NB4 (cell line): ENCODE data around the gene PKNOX2.

Experiments used
- POLR2A ChIP-seq: IDR thresholded peaks from 2 replicates; pipeline ENCODE4 v1.6.1; 2011; ENCODE audit warnings: mild to moderate bottlenecking; ENCODE audit not compliant: insufficient read length; ENCODE audit errors: extremely low read depth
- TF ChIP-seq, protein P1 (sequence below): IDR thresholded peaks from one replicate; pipeline ENCODE4 v1.5.1; 2012; ENCODE audit warnings: low read depth, low read length

DNA sequence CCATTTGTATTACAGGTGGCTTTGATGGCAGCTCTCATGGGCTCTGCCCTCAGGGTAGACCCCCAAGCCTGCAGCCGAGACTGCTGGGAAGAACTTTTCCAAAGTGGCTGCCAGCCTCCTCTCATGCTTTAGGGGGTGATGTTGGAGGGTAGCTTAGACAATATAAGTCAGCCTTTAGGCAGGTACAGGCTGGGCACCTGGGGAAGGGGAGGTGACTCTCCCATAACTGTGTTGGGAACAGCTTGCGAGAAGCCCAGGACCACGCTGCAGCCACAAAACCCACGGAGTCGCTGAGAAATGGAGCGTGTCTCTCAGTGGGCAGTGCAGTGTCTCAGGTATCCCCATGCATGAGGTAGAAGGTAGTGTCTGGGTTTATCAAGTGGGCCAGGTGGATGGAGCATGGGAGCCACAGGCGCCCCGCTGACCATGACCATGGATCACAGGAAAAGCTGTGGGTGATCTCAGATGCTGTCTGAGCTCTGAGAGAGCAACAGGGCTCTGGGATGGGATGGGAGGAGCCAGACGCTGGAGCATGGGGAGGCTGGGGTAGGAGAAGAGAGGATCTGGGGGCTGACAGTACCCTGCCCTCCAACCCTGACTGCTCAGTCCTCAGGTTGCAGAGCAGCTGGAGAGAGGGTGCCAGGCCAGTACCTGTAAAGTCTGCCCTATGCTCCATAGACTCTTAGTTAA is 216.3 kb downstream of the PKNOX2 start:
- TF ChIP-seq, protein P1, sequence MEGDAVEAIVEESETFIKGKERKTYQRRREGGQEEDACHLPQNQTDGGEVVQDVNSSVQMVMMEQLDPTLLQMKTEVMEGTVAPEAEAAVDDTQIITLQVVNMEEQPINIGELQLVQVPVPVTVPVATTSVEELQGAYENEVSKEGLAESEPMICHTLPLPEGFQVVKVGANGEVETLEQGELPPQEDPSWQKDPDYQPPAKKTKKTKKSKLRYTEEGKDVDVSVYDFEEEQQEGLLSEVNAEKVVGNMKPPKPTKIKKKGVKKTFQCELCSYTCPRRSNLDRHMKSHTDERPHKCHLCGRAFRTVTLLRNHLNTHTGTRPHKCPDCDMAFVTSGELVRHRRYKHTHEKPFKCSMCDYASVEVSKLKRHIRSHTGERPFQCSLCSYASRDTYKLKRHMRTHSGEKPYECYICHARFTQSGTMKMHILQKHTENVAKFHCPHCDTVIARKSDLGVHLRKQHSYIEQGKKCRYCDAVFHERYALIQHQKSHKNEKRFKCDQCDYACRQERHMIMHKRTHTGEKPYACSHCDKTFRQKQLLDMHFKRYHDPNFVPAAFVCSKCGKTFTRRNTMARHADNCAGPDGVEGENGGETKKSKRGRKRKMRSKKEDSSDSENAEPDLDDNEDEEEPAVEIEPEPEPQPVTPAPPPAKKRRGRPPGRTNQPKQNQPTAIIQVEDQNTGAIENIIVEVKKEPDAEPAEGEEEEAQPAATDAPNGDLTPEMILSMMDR: no peak
- TF ChIP-seq POLR2A: no peak
